Measurements from ENCODE around the gene FUNDC1.

- TF ChIP-seq, protein P1, sequence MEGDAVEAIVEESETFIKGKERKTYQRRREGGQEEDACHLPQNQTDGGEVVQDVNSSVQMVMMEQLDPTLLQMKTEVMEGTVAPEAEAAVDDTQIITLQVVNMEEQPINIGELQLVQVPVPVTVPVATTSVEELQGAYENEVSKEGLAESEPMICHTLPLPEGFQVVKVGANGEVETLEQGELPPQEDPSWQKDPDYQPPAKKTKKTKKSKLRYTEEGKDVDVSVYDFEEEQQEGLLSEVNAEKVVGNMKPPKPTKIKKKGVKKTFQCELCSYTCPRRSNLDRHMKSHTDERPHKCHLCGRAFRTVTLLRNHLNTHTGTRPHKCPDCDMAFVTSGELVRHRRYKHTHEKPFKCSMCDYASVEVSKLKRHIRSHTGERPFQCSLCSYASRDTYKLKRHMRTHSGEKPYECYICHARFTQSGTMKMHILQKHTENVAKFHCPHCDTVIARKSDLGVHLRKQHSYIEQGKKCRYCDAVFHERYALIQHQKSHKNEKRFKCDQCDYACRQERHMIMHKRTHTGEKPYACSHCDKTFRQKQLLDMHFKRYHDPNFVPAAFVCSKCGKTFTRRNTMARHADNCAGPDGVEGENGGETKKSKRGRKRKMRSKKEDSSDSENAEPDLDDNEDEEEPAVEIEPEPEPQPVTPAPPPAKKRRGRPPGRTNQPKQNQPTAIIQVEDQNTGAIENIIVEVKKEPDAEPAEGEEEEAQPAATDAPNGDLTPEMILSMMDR (conservative IDR thresholded peaks at IDR 0.05; ENCODE audit: low read depth, low read length), result no peak
- TF ChIP-seq RCOR1 (IDR thresholded peaks at IDR 0.05; ENCODE audit: insufficient replicate concordance, low read length), result no peak
- no peak for TF ChIP-seq BHLHE40 (IDR thresholded peaks at IDR 0.05; ENCODE audit: low read depth, low read length)
- TF ChIP-seq CEBPB (IDR thresholded peaks at IDR 0.05; ENCODE audit: low read depth, low read length), result no peak
- no peak for TF ChIP-seq SMC3 (IDR thresholded peaks at IDR 0.05; ENCODE audit: low read depth, low read length)
- no peak for TF ChIP-seq POLR2A (IDR thresholded peaks at IDR 0.05; ENCODE audit: low read depth, low read length)
- TF ChIP-seq RAD21 (IDR thresholded peaks at IDR 0.05; ENCODE audit: low read length), result no peak
- no peak for TF ChIP-seq MXI1 (IDR thresholded peaks at IDR 0.05; ENCODE audit: borderline replicate concordance, low read depth, low read length)
- TF ChIP-seq, protein P2, sequence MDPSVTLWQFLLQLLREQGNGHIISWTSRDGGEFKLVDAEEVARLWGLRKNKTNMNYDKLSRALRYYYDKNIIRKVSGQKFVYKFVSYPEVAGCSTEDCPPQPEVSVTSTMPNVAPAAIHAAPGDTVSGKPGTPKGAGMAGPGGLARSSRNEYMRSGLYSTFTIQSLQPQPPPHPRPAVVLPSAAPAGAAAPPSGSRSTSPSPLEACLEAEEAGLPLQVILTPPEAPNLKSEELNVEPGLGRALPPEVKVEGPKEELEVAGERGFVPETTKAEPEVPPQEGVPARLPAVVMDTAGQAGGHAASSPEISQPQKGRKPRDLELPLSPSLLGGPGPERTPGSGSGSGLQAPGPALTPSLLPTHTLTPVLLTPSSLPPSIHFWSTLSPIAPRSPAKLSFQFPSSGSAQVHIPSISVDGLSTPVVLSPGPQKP (IDR thresholded peaks at IDR 0.05; ENCODE audit: borderline replicate concordance, low read depth, low read length), result no peak
- TF ChIP-seq RFX5 (IDR thresholded peaks at IDR 0.05; ENCODE audit: low read depth, low read length), result no peak
- TF ChIP-seq CHD1 (IDR thresholded peaks at IDR 0.05; ENCODE audit: low read depth, low read length), result no peak
- TF ChIP-seq FOS (IDR thresholded peaks at IDR 0.05; ENCODE audit: low read depth, low read length), result no peak
Measured at GRCh38 chrX:44585866-44586265, 43.2 kb upstream of the FUNDC1 start.
